Kidney epithelial cell (primary cell): ENCODE results near the gene ANKRD27. TPM values are rescaled to one million over a fixed set of nuclear protein-coding genes. Genes with fewer than 3 reads are reported as not detected.

Experiments
- DNase-seq: peaks from one replicate; pipeline ENCODE4 v3.0.0-alpha.2; 2010; ENCODE audit warnings: low read depth
- H3K27me3 ChIP-seq: 2 replicates; pipeline ENCODE4 v1.6.0; 2011; ENCODE audit warnings: low read length; ENCODE audit not compliant: control insufficient read depth, insufficient read depth
- H3K36me3 ChIP-seq: 2 replicates; pipeline ENCODE4 v1.5.1; 2011; ENCODE audit warnings: low read length; ENCODE audit not compliant: control insufficient read depth, insufficient read depth
- H3K4me3 ChIP-seq: 2 replicates; pipeline ENCODE4 v1.5.1; 2011; ENCODE audit warnings: low read depth, mild to moderate bottlenecking, control low read depth, low read length
- CTCF ChIP-seq: IDR thresholded peaks from 2 replicates; pipeline ENCODE4 v1.5.1; 2011; ENCODE audit warnings: mild to moderate bottlenecking, moderate library complexity, low read length, control low read depth, inconsistent platforms; ENCODE audit not compliant: insufficient read depth, poor library complexity, severe bottlenecking
- total RNA-seq: library from RNA; depleted of rRNA; stranded (reverse); fragments of >200 nt; gene quantifications from 2 replicates; pipeline ENCODE4 v1.2.3, GENCODE V29; 2015

ANKRD27 gene
- total RNA-seq, 1 donor from 2014 or later = 18.8 TPM

- DNase-seq = no peak
- no peaks in the 10 kb centered on the region for H3K27me3 ChIP-seq
- no peak for TF ChIP-seq CTCF
- H3K4me3 ChIP-seq = no peak overlapping the region
- H3K36me3 ChIP-seq = peaks cover 4% of the 10 kb centered on the region
Observed at GRCh38 chr19:32649751-32650150, 25.2 kb downstream of the ANKRD27 start.

- no peak overlapping the region for H3K4me3 ChIP-seq
- no peak for TF ChIP-seq CTCF
- no peak for DNase-seq
- H3K36me3 ChIP-seq = peaks cover 4% of the 10 kb centered on the region
- H3K27me3 ChIP-seq = no peaks in the 10 kb centered on the region
Observed at GRCh38 chr19:32647361-32647760, 27.6 kb downstream of the ANKRD27 start.

GRCh38 chr19:32646556-32646955 is 28.4 kb downstream of the ANKRD27 start:
- DNase-seq = no peak
- H3K36me3 ChIP-seq = peaks cover 4% of the 10 kb centered on the region
- no peak for TF ChIP-seq CTCF
- H3K4me3 ChIP-seq = no peak overlapping the region
- H3K27me3 ChIP-seq = no peaks in the 10 kb centered on the region

- peaks cover 2% of the 10 kb centered on the region for H3K36me3 ChIP-seq
- no peak for TF ChIP-seq CTCF
- DNase-seq = no peak
- H3K27me3 ChIP-seq = no peaks in the 10 kb centered on the region
- no peak overlapping the region for H3K4me3 ChIP-seq
Observed at GRCh38 chr19:32642771-32643170, 32.2 kb downstream of the ANKRD27 start.

- no peaks in the 10 kb centered on the region for H3K27me3 ChIP-seq
- H3K36me3 ChIP-seq = peaks cover 1% of the 10 kb centered on the region
- no peak for TF ChIP-seq CTCF
- no peak for DNase-seq
- H3K4me3 ChIP-seq = no peak overlapping the region
Observed at GRCh38 chr19:32638625-32639024, 36.4 kb downstream of the ANKRD27 start.

GRCh38 chr19:32637480-32637879 is 37.5 kb downstream of the ANKRD27 start:
- no peak for TF ChIP-seq CTCF
- H3K36me3 ChIP-seq = peaks cover 1% of the 10 kb centered on the region

More at GRCh38 chr19:32637480-32637879, 37.5 kb downstream of the ANKRD27 start:
- H3K27me3 ChIP-seq = no peaks in the 10 kb centered on the region
- DNase-seq = no peak
- H3K4me3 ChIP-seq = no peak overlapping the region
